ENCODE measurements around the gene RUFY1. TPM values are rescaled to one million over a fixed set of nuclear protein-coding genes. Genes with fewer than 3 reads are reported as not detected.
A peak's percentile ranks its signal among the peaks of the same experiment; 100 is the strongest.

RUFY1 gene
- total and polyA plus RNA-seq, 9 of the 15 experiments (the other 6 are each of a cell fraction or from before 2014, with no cell fraction given) = 5.0 to 41.7 (median 29.6) TPM

GRCh38 chr5:179612577-179613459, 62.5 kb downstream of the RUFY1 start:
- H3K27me3 ChIP-seq (ENCODE audit: control insufficient read depth in 2 of 2, insufficient read depth in 2 of 2, low read length in 2 of 2) = no peaks in the 10 kb centered on the region
- peak; percentile 96 for FAIRE-seq
- DNase-seq (ENCODE audit: extremely low read depth in 1 of 4, low spot score in 3 of 4) = peak in 2 of 4 experiments; percentile 73 to 86
- no peaks in the 10 kb centered on the region for H3K9me1 ChIP-seq (ENCODE audit: control insufficient read depth, insufficient read depth, low read length)
- in situ Hi-C loops (cut with MboI) (no loop called here), intact Hi-C loops (cut with micrococcal nuclease) (no loop called here)
- ATAC-seq = peak; percentile 47
- H3K27ac ChIP-seq (ENCODE audit: extremely low read depth, low read depth, low read length) = peak overlapping the region; percentile 60
- no peak overlapping the region for H2AFZ ChIP-seq (ENCODE audit: low read depth, low read length)
- WGBS (ENCODE audit: insufficient coverage, low coverage, missing lambda C conversion rate) = 26% methylated on average over 21 of the region's 21 CpGs
- peaks cover 37% of the 10 kb centered on the region for H4K20me1 ChIP-seq (replicated peaks; ENCODE audit: control insufficient read depth, insufficient read depth, low read length)
- no peak overlapping the region; a peak in 1 of 4 replicates for H3K9ac ChIP-seq (ENCODE audit: insufficient read depth in 1 of 2, low read depth in 2 of 2, low read length in 2 of 2)
- H3K36me3 ChIP-seq (ENCODE audit: control insufficient read depth, insufficient read depth, low read length) = peaks cover 88% of the 10 kb centered on the region
- ChIA-PET POLR2A (interaction anchor here (0.6 to 11.7 kb wide), 10 partner anchors 9 to 1562 kb away, joined by 3 to 181 read pairs (median 4); partner anchors contain the start of gene HNRNPH1), CTCF (ENCODE audit: low intra/inter-chr PET ratio) (no interaction called here)
- no peak overlapping the region for H3K4me2 ChIP-seq (ENCODE audit: insufficient read depth, low read length)
- BruUV-seq (replicated peaks) = no TSS peak
- H3K4me3 ChIP-seq = no peak overlapping the region
- no peaks in the 10 kb centered on the region for H3K9me3 ChIP-seq (replicated peaks; ENCODE audit: control insufficient read depth, insufficient read depth, low read depth, low read length)
- peaks cover 35% of the 10 kb centered on the region for H3K79me2 ChIP-seq (ENCODE audit: control insufficient read depth, insufficient read depth, low read length)
- H3K4me1 ChIP-seq (replicated peaks in 1 of 2; ENCODE audit: control insufficient read depth in 2 of 2, insufficient read depth in 2 of 2, low read length in 2 of 2) = peaks cover 35% of the 10 kb centered on the region in 2 experiments; a peak in 4 of 5 replicates
- TF ChIP-seq KLF6 (CRISPR knock-in tag; IDR thresholded peaks at IDR 0.05; ENCODE audit: borderline replicate concordance) = no peak
- no peak for TF ChIP-seq ETV1 (tag; conservative IDR thresholded peaks at IDR 0.05; ENCODE audit: low read depth)
- TF ChIP-seq SIN3A (IDR thresholded peaks at IDR 0.05; ENCODE audit: borderline replicate concordance in 2 of 2, control insufficient read depth in 1 of 2, low read depth in 2 of 2, low read length in 2 of 2) = peak in 1 of 2 experiments; percentile 61; a peak in 1 of 4 replicates
- TF ChIP-seq LARP7 (IDR thresholded peaks at IDR 0.05) = no peak
- no peak for TF ChIP-seq ZBTB9 (CRISPR knock-in tag; IDR thresholded peaks at IDR 0.05)
- TF ChIP-seq POLR2AphosphoS2 (IDR thresholded peaks at IDR 0.05; ENCODE audit: low read length) = peak; percentile 95
- TF ChIP-seq CGGBP1 (CRISPR knock-in tag; IDR thresholded peaks at IDR 0.05) = no peak
- peak; percentile 39; the same call in 1 of the 2 replicates for TF ChIP-seq RBFOX2 (IDR thresholded peaks at IDR 0.05; ENCODE audit: low read depth, low read length)
- TF ChIP-seq TEAD4 (IDR thresholded peaks at IDR 0.05; ENCODE audit: low read length) = peak; percentile 91
- TF ChIP-seq TEAD4 (CRISPR knock-in tag; IDR thresholded peaks at IDR 0.05; ENCODE audit: borderline replicate concordance) = no peak
- peak; percentile 86 for TF ChIP-seq TAL1 (IDR thresholded peaks at IDR 0.05)
- peak; percentile 35; the same call in 1 of the 2 replicates for TF ChIP-seq ZNF592 (IDR thresholded peaks at IDR 0.05)
- TF ChIP-seq NCOR1 (IDR thresholded peaks at IDR 0.05) = peak; percentile 86
- TF ChIP-seq MEF2A (IDR thresholded peaks at IDR 0.05; ENCODE audit: control insufficient read depth, low read depth, low read length) = 0 out of 2 replicates have a peak, but pooled peaks have one; percentile 12
- no peak for TF ChIP-seq FUS (optimal IDR thresholded peaks at IDR 0.05; ENCODE audit: low read depth, low read length)
- no peak for TF ChIP-seq KDM2B (CRISPR knock-in tag; IDR thresholded peaks at IDR 0.05)
